ENCODE results near the gene GLRX3. TPM values are rescaled to one million over a fixed set of nuclear protein-coding genes. Genes with fewer than 3 reads are reported as not detected.
A peak's percentile ranks its signal among the peaks of the same experiment; 100 is the strongest.

Gene GLRX3
- total RNA-seq, 2 donors from 2014 or later: 31.5 to 39.9 TPM

GRCh38 chr10:130185591-130185990 lies 49.4 kb downstream of the GLRX3 start:
- H3K36me3 Mint-ChIP-seq (ENCODE audit: low read depth): peaks cover 3% of the 10 kb centered on the region
- no peak overlapping the region for H3K4me3 Mint-ChIP-seq
- peaks cover 3% of the 10 kb centered on the region for H3K4me1 Mint-ChIP-seq
- no peak for ATAC-seq
- peak overlapping the region; percentile 32 for H3K27ac Mint-ChIP-seq
- no peaks in the 10 kb centered on the region for H3K9me3 ChIP-seq (ENCODE audit: control insufficient read depth, low read length, poor library complexity, severe bottlenecking)
- no peaks in the 10 kb centered on the region for H3K27me3 Mint-ChIP-seq
- DNase-seq: no peak

GRCh38 chr10:130188195-130189175 lies 52.3 kb downstream of the GLRX3 start:
- peaks cover 3% of the 10 kb centered on the region for H3K36me3 Mint-ChIP-seq (ENCODE audit: low read depth)
- DNase-seq: no peak
- no peaks in the 10 kb centered on the region for H3K27me3 Mint-ChIP-seq
- no peak for ATAC-seq
- no peaks in the 10 kb centered on the region for H3K9me3 ChIP-seq (ENCODE audit: control insufficient read depth, low read length, poor library complexity, severe bottlenecking)
- H3K4me3 Mint-ChIP-seq: no peak overlapping the region
- H3K27ac Mint-ChIP-seq: no peak overlapping the region
- H3K4me1 Mint-ChIP-seq: peaks cover 9% of the 10 kb centered on the region

DNA sequence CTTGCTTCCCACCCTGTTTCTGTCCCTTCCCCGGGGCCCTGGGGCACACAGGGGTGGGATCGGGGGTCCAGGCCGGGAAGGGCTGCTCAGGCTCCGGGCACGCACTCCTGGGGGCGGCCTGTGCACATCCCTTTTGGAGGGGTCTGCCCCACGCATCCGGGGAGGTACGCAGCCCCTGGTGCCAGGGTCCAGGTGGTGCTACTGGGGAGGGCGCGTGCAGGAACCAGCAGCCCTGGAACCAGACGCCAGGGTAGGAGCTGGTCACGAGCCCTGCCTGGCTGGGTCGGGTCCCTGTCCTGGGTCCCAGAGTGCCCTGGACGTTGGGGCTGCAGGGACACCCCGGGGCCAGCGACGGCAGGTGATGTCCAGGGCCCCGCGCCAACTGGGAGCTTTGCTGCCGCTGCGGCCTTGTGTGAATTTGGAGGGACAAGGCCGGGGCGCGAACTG lies 53.4 kb downstream of the GLRX3 start:
- Mint-ChIP-seq H3K36me3 (ENCODE audit: low read depth) (peaks cover 5% of the 10 kb centered on the region), H3K4me1 (peaks cover 13% of the 10 kb centered on the region), H3K27me3 (no peaks in the 10 kb centered on the region), H3K4me3 (peak overlapping the region; percentile 41), H3K27ac (no peak overlapping the region)
- ATAC-seq (no peak), DNase-seq (no peak)
- H3K9me3 ChIP-seq (ENCODE audit: control insufficient read depth, low read length, poor library complexity, severe bottlenecking): no peaks in the 10 kb centered on the region

DNA sequence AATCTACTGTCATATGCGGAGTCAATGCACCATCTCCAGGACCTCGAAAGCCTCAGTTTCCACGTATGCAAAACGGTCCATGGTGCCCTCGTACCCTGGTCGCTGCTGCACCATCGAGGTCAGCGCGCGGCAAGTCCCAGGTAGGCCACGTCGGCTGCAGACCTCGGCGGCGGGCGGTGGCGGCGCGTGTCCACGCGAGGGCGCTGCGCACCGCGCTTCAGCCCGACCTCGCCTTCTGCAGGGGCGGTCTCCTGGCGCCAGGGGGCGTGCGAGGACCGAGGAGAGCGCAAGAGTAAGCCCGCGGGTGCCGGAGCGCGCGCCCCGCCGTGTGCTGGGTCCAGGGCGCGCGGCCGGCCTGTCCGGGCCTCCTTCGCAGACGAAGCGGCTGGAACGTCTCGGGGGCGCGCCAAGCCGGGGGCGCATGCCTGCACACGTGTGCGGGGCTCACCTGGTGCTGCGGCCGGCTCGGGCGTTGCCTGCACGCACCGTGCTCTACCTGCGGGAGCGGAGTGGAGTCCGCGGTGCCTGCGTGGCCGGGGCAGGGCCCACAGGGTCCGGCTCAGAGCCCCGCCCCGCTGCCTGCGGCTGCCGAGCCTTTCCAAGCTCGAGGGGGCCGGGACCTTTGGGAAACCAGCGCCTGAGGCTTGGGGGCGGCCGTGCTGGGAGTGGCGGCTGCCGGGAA lies 54.0 kb downstream of the GLRX3 start:
- Mint-ChIP-seq H3K4me3 (peak overlapping the region; percentile 80), H3K27me3 (no peaks in the 10 kb centered on the region), H3K27ac (no peak overlapping the region), H3K4me1 (peaks cover 13% of the 10 kb centered on the region), H3K36me3 (ENCODE audit: low read depth) (peaks cover 4% of the 10 kb centered on the region)
- peak; percentile 97 for ATAC-seq
- peak; percentile 79 to 95 (median 89) for DNase-seq
- H3K9me3 ChIP-seq (ENCODE audit: control insufficient read depth, low read length, poor library complexity, severe bottlenecking): no peaks in the 10 kb centered on the region

DNA sequence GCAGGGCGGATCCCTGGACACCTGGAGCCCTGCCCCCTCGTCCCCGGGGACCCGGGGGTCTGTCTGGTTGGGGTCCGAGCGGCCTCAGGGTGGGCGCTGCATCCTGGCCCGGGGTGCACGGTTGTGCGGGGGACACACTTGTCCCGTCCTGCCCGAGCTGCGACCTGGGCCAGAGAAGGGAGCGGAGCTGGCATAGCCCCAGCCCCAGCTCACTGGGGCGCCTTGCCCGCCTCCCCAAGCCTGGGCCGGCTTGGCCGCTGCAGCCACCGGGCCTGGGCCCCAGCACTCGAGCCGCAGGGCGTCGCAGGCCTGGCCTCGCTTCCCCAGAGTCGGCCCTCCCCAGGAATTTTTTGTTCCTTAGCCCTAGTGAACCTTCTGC lies 54.5 kb downstream of the GLRX3 start:
- Mint-ChIP-seq H3K4me1 (peaks cover 13% of the 10 kb centered on the region), H3K27ac (no peak overlapping the region), H3K4me3 (peak overlapping the region; percentile 80), H3K27me3 (no peaks in the 10 kb centered on the region), H3K36me3 (ENCODE audit: low read depth) (peaks cover 2% of the 10 kb centered on the region)
- ATAC-seq (no peak), DNase-seq (no peak)
- H3K9me3 ChIP-seq (ENCODE audit: control insufficient read depth, low read length, poor library complexity, severe bottlenecking): no peaks in the 10 kb centered on the region

- Mint-ChIP-seq H3K36me3 (ENCODE audit: low read depth) (peaks cover 2% of the 10 kb centered on the region), H3K27ac (no peak overlapping the region), H3K4me3 (peak overlapping the region; percentile 80), H3K27me3 (no peaks in the 10 kb centered on the region), H3K4me1 (peaks cover 13% of the 10 kb centered on the region)
- no peaks in the 10 kb centered on the region for H3K9me3 ChIP-seq (ENCODE audit: control insufficient read depth, low read length, poor library complexity, severe bottlenecking)
- ATAC-seq (no peak), DNase-seq (no peak)
Measured at GRCh38 chr10:130191380-130191779, 55.2 kb downstream of the GLRX3 start.

DNA sequence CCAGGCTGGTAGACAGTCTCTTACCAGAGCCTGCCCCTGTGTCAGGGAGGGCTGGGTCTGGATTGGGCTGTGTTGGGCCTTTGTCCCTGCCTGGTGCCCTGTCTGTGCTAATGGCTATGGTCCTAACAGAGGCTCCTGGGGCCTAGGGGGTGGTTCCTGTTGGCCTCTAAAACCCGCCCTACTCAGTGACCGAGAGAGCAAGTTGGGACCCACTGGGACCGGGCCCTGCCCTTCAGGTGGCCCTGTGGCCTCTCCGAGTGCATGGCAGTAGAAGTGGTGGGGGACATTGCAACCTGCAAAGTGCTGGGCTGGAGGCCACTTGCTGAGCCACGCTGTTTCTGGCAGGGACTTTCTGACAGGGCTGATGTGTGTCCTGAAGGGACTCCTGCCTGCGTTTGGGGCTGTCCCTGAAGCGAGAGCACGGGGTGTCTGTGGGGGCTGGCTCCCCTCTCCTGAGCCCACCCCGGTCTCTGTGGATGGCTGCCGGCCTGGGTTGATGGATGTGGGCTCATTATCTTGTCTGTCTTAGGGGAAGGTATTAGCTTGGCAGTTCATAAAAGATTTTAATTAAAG lies 56.2 kb downstream of the GLRX3 start:
- H3K9me3 ChIP-seq (ENCODE audit: control insufficient read depth, low read length, poor library complexity, severe bottlenecking): no peaks in the 10 kb centered on the region
- Mint-ChIP-seq H3K4me3 (no peak overlapping the region), H3K27ac (no peak overlapping the region), H3K4me1 (peaks cover 13% of the 10 kb centered on the region), H3K27me3 (no peaks in the 10 kb centered on the region), H3K36me3 (ENCODE audit: low read depth) (peaks cover 2% of the 10 kb centered on the region)
- DNase-seq (no peak), ATAC-seq (no peak)

DNA sequence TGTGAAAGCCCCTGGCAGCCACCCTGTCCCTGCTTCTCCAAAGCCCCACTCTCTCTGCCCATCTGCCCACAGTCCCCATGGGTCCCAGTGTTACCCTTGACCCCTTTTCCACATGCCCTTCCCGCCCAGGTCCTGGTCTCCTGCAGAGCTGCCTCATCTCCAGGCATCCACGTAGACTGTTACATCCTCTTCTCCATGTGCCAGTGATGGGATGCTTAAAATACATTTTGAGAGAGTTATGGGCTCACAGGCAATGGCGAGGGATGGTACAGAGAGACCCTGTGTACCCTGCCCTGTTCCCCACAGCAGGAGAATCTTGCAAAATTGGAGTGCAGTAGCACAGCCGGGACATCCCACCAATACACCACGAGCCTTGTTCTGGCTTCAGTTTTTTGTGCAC lies 56.8 kb downstream of the GLRX3 start:
- H3K9me3 ChIP-seq (ENCODE audit: control insufficient read depth, low read length, poor library complexity, severe bottlenecking): no peaks in the 10 kb centered on the region
- DNase-seq (no peak), ATAC-seq (no peak)
- H3K36me3 Mint-ChIP-seq (ENCODE audit: low read depth): peaks cover 2% of the 10 kb centered on the region
- peaks cover 13% of the 10 kb centered on the region for H3K4me1 Mint-ChIP-seq
- no peak overlapping the region for H3K27ac Mint-ChIP-seq
- H3K27me3 Mint-ChIP-seq: no peaks in the 10 kb centered on the region
- no peak overlapping the region for H3K4me3 Mint-ChIP-seq

GRCh38 chr10:130193493-130194193 lies 57.5 kb downstream of the GLRX3 start:
- H3K27me3 Mint-ChIP-seq: no peaks in the 10 kb centered on the region
- H3K4me3 Mint-ChIP-seq: no peak overlapping the region
- H3K9me3 ChIP-seq (ENCODE audit: control insufficient read depth, low read length, poor library complexity, severe bottlenecking): no peaks in the 10 kb centered on the region
- DNase-seq (no peak), ATAC-seq (no peak)
- H3K4me1 Mint-ChIP-seq: peaks cover 13% of the 10 kb centered on the region
- H3K27ac Mint-ChIP-seq: no peak overlapping the region
- H3K36me3 Mint-ChIP-seq (ENCODE audit: low read depth): peaks cover 2% of the 10 kb centered on the region

- Mint-ChIP-seq H3K4me1 (peaks cover 13% of the 10 kb centered on the region), H3K36me3 (ENCODE audit: low read depth) (peaks cover 2% of the 10 kb centered on the region), H3K27ac (no peak overlapping the region), H3K27me3 (no peaks in the 10 kb centered on the region), H3K4me3 (no peak overlapping the region)
- H3K9me3 ChIP-seq (ENCODE audit: control insufficient read depth, low read length, poor library complexity, severe bottlenecking): no peaks in the 10 kb centered on the region
- no peak for ATAC-seq
- DNase-seq: no peak
Measured at GRCh38 chr10:130194194-130194990, 58.2 kb downstream of the GLRX3 start.

- ATAC-seq: no peak
- Mint-ChIP-seq H3K4me3 (no peak overlapping the region), H3K27me3 (no peaks in the 10 kb centered on the region)
Measured at GRCh38 chr10:130194991-130195645, 58.9 kb downstream of the GLRX3 start.

GRCh38 chr10:130195746-130196294 lies 59.6 kb downstream of the GLRX3 start:
- ATAC-seq (no peak), DNase-seq (no peak)
- Mint-ChIP-seq H3K27ac (no peak overlapping the region), H3K4me1 (peaks cover 13% of the 10 kb centered on the region), H3K36me3 (ENCODE audit: low read depth) (peaks cover 2% of the 10 kb centered on the region), H3K27me3 (no peaks in the 10 kb centered on the region), H3K4me3 (no peak overlapping the region)
- H3K9me3 ChIP-seq (ENCODE audit: control insufficient read depth, low read length, poor library complexity, severe bottlenecking): no peaks in the 10 kb centered on the region

More at GRCh38 chr10:130194991-130195645, 58.9 kb downstream of the GLRX3 start:
- DNase-seq: no peak
- H3K4me1 Mint-ChIP-seq: peaks cover 13% of the 10 kb centered on the region
- H3K27ac Mint-ChIP-seq: no peak overlapping the region
- H3K9me3 ChIP-seq (ENCODE audit: control insufficient read depth, low read length, poor library complexity, severe bottlenecking): no peaks in the 10 kb centered on the region
- peaks cover 2% of the 10 kb centered on the region for H3K36me3 Mint-ChIP-seq (ENCODE audit: low read depth)

All from T-helper 17 cell (primary cell).